Ishikawa (cell line): Measurements from ENCODE around the gene CCDC78.

ENCODE experiments used
- CREB1 ChIP-seq: IDR thresholded peaks from 2 replicates; pipeline ENCODE4 v1.6.1; 2012; ENCODE audit warnings: low read depth
- EP300 ChIP-seq: IDR thresholded peaks from 2 replicates; pipeline ENCODE4 v1.6.1; 2012; ENCODE audit warnings: borderline replicate concordance
- FOXM1 ChIP-seq: IDR thresholded peaks from 2 replicates; pipeline ENCODE4 v1.6.1; 2012; ENCODE audit warnings: low read depth, borderline replicate concordance
- MAX ChIP-seq: IDR thresholded peaks from 2 replicates; pipeline ENCODE4 v1.6.1; 2012
- NFIC ChIP-seq: IDR thresholded peaks from 2 replicates; pipeline ENCODE4 v1.6.1; 2012
- TCF12 ChIP-seq: IDR thresholded peaks from 2 replicates; pipeline ENCODE4 v1.6.1; 2012; ENCODE audit warnings: low read depth
- USF1 ChIP-seq: IDR thresholded peaks from 2 replicates; pipeline ENCODE4 v1.6.1; 2012

- TF ChIP-seq NFIC, result no peak
- TF ChIP-seq MAX, result no peak
- no peak for TF ChIP-seq CREB1
- TF ChIP-seq EP300, result no peak
- TF ChIP-seq TCF12, result no peak
- no peak for TF ChIP-seq FOXM1
- no peak for TF ChIP-seq USF1
Observed at GRCh38 chr16:724188-725040, 1.8 kb downstream of the CCDC78 start.
